Activated gamma-delta T cell treated with Interleukin-2 at 50 U/mL for 16 hours (primary cell): ENCODE measurements around the gene SCLY.

Experiments
- DNase-seq: peaks from one replicate; pipeline ENCODE4 v3.0.0-alpha.2; 2020

Gene SCLY

DNA sequence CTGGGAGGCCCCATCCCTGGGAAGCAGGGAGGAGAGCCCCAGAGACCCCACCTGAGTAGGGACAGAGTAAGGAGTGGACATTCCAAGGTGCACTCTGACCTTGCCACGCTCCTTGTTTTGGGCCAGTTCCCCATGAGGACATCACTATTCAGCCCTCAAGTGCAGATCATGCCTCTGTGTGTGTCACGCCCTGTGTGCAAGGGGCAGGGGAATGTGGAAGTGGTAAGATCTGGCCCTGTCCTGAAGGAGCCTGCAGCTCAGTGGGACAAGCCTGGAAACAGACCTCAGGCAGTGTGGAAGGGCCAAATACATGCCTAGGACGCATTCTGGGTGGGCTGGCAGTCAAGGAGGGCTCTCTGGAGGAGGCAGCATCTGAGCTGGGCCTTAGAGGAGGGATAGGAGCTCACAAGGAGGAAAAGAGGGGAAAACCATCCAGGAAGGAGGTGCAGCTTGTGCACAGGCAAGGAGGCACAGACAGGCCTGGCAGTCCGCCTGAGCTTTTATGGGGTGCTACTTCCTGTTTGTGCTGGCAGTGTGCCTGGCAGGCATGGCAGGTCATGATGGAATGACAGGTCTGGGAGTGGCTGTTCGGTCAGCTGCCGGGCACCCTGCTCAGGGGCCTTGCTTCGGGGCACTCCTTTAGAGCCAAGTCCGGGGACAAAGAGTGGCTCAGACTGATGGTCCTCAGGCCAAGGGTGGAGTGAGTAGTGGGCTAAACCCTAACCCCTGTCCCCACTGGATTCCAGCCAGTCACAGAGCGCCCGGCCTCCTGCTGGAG is 80.9 kb downstream of the SCLY start:
- DNase-seq: no peak

DNA sequence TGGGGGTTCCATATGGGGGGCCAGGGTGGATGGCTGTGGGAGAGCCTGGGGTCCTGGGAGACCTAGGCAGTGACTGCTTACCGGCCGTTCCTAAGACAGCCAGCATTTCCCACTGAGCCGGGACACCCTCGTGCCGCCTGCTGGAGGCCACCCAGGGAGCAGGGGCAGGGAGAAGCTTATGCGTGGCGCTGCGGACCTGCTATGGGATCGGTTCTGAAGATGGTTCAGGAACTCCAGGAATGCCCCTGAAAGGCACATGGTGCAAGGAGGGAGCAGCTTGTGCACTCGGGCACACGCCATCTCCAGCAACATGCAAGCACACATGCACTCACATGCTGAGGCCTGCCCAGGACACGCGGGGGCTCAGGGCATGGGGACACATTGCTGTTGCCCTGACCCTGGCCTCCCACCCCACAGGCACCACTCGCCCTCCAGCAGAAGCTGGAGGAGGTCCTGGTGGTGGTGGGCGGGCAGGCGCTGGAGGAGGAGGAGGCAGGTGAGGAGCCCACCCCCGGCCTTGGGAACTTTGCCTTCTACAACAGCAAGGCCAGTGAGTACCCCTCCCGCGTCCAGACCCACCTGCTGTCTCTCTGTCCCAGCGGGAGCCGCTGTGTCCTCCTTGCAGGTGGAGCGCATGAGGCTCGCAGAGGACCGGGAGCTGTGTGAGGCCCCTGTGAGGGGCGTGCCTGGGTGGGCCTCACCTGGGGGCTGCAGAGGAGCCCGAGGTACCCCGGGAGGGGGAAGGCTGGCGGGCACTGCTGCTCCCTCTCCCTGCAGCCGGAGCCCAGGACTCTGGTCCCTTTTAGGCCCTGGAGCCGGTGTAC is 81.8 kb downstream of the SCLY start:
- DNase-seq: no peak

DNA sequence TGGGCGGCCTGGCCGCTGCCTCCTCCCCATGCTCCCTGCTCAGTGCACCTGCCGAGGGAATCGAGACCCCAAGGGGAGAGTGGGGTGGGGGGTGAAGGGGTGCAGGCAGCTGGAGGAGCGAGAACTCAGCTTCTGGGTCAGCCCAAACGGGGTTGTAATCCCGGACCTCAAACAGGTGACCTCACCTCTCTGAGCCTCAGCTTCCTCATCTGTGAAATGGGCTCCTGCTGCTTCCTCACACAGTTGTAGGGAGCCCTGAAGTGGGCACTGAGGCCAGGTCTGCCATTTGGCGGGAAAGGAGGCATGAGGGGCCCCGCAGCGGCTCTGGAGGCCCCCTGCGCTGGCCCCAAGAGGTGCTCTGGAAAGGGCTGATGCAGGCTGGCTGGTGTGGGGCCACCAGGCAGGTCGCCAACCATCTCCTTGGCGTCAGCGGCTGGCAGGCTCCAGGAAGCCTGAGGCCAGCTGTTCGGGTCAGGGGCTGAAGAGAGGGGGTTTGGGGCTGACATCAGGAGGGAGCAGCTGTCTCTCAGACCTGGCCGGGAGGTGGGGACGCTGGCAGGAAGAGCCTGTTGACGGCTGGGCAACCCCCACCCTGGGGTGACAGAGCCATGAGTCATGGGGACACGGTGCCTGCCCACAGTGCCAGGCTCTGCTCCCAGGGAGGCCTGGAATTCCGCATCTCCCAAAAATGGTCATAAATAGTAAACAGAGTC is 82.6 kb downstream of the SCLY start:
- DNase-seq: no peak

DNA sequence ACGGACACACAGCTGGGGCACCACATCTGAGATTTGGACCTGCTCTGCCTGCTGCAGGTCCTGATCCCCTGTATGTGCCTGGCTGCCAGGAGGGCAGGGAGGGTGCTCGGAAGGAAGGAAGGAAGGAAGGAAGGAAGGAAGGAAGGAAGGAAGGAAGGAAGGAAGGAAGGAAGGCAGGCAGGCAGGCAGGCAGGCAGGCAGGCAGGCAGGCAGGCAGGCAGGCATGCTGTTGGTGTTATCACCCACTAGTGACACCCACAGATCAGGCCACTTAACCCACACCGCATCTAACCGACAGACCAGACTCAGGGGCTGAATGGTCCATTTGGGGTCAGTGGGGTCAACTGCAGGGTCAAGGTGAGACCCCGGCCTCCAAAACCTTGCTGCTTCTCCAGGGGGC is 83.5 kb downstream of the SCLY start:
- DNase-seq: no peak

DNA sequence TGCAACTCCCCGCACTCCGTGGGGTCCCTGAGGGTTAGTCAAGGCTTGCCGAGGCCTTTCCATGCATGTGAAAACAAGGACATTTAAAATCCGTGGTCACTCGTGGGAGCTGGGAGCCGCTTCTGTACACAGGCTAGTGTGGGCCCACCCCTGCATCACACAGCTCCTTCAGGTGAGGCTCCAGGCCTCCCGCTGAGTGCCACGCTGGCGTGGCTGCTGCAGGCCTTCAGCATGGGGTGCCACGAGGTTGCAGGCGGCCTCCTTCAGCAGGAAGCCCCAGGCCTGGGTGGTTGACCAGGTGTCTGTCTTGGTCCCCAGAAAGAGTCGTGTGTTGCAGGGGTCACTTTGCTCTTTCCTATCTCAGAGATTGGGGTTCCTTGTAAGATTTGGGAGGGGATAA is 84.2 kb downstream of the SCLY start:
- no peak for DNase-seq

DNA sequence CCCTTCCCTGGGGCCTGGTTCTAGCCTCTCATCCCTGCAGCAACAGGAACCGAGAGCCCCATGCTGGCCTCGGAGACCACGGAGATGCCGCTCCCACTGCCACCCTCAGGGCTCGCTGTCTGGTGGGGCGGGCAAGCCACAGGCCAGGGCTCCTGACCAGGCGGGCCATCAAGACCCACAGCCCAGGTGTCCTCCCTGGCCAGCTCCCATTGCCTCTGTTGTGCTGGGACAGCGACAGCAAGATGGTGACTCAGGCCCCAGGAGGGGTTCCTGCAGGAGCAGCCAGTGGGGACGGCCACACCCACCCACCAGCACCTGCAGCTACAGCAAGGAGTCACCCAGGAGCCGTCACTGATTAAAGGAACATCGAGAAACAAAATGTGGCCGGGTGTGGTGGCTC is 85.0 kb downstream of the SCLY start:
- DNase-seq: no peak

DNA sequence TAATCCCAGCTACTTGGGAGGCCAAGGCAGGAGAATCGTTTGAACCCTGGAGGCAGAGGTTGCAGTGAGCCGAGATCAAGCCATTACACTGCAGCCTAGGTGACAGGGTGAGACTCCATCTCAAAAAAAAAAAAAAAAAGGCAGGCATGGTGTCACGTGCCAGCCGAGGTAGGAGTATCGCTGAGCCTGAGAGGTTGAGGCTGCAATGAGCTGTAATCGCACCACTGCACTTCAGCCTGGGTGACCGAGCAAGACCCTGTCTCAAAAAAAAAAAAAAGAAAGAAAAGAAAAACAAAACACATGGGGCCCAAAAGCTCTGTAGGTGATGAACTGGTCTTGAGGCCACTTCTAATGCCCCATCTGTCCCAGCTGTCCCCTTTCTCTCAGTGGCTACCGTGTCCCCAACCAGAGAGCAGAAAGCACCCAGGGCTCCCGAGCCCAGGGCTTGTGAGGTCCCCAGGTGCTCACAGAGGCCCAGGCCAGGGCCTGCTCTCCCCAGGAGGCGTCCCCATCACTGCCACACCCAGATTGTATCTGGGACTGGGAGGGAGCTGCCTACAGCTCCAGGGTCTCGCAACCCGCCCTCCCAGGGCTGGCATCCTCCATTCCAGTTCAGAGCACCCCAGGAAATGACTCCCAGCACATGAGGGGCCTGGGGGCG is 86.2 kb downstream of the SCLY start:
- no peak for DNase-seq

DNA sequence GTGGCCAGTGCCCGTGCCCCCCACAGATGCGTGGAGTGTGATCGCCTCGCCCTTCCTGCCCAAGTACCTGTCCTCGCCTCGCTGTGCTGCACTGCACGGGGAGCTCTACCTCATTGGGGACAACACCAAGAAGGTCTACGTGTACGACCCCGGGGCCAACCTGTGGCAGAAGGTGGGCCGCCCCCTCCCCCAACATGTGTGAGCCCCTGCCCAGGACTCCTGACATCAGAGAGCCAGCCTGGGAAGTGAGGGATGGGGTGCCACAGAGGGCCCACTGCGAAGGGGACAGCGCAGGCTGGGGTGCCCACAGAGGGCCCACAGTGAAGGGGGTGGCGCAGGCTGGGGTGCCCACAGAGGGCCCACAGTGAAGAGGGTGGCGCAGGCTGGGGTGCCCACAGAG is 88.2 kb downstream of the SCLY start:
- no peak for DNase-seq
